Measurements from ENCODE around the gene CUX1. TPM values are rescaled to one million over a fixed set of nuclear protein-coding genes. Genes with fewer than 3 reads are reported as not detected.
"Not testable (repeated sequence)": the region's sequence is repeated elsewhere in the genome, so short reads cannot be mapped to it uniquely, and the experiment has no call there.

CUX1 gene
- total RNA-seq, 4 donors from 2014 or later = 93.8 to 156 (median 112) TPM

GRCh38 chr7:101923602-101923985, 106.2 kb downstream of the CUX1 start:
- Histone ChIP-seq H3K9me3 (no peaks in the 10 kb centered on the region), H3K4me1 (no peaks in the 10 kb centered on the region), H3K27ac (no peak overlapping the region), H3K36me3 (no peaks in the 10 kb centered on the region), H3K4me3 (replicated peaks in 1 of 3) (no peak overlapping the region), H3K27me3 (no peaks in the 10 kb centered on the region)
- WGBS, 2 donors = 92 to 94% methylated on average over 11 of the region's 11 CpGs
- TF ChIP-seq POLR2A (IDR thresholded peaks at IDR 0.05) = no peak
- DNase-seq = no peak
- intact Hi-C loops (cut with DNase I) = no loop called here

- no peak for DNase-seq
- H3K27ac ChIP-seq = no peak overlapping the region
- no peak overlapping the region for H3K4me3 ChIP-seq (replicated peaks in 1 of 3)
- H3K9me3 ChIP-seq = no peaks in the 10 kb centered on the region
- H3K36me3 ChIP-seq = no peaks in the 10 kb centered on the region
- 70 to 81% methylated on average over 9 of the region's 9 CpGs for WGBS, 2 donors
- no peaks in the 10 kb centered on the region for H3K27me3 ChIP-seq
- no peak for TF ChIP-seq CTCF (IDR thresholded peaks at IDR 0.05)
- no peak for TF ChIP-seq POLR2A (IDR thresholded peaks at IDR 0.05)
- no peaks in the 10 kb centered on the region for H3K4me1 ChIP-seq
- intact Hi-C loops (cut with DNase I) = no loop called here
Measured at GRCh38 chr7:101924171-101924570, 106.7 kb downstream of the CUX1 start.

GRCh38 chr7:101926265-101926664, 108.8 kb downstream of the CUX1 start:
- no peak for DNase-seq
- Histone ChIP-seq H3K4me1 (no peaks in the 10 kb centered on the region), H3K9me3 (no peaks in the 10 kb centered on the region), H3K36me3 (no peaks in the 10 kb centered on the region), H3K27me3 (no peaks in the 10 kb centered on the region), H3K4me3 (replicated peaks in 1 of 3) (no peak overlapping the region), H3K27ac (no peak overlapping the region)
- TF ChIP-seq POLR2A (IDR thresholded peaks at IDR 0.05) (no peak), CTCF (IDR thresholded peaks at IDR 0.05) (no peak)
- intact Hi-C loops (cut with DNase I) = no loop called here
- 89 to 91% methylated on average over 3 of the region's 3 CpGs for WGBS, 2 donors

GRCh38 chr7:101927389-101927788, 110.0 kb downstream of the CUX1 start:
- 87 to 91% methylated on average over 6 of the region's 6 CpGs for WGBS, 2 donors
- no peak for DNase-seq
- no peaks in the 10 kb centered on the region for H3K36me3 ChIP-seq
- no peaks in the 10 kb centered on the region for H3K9me3 ChIP-seq
- no peak for TF ChIP-seq CTCF (IDR thresholded peaks at IDR 0.05)
- intact Hi-C loops (cut with DNase I) = no loop called here
- H3K27me3 ChIP-seq = no peaks in the 10 kb centered on the region
- H3K27ac ChIP-seq = peak overlapping the region in 2 of 3 donors; percentile 0 to 50
- H3K4me3 ChIP-seq (replicated peaks in 1 of 3) = no peak overlapping the region
- H3K4me1 ChIP-seq = no peaks in the 10 kb centered on the region

- Histone ChIP-seq H3K4me3 (replicated peaks in 1 of 3) (no peak overlapping the region), H3K27me3 (no peaks in the 10 kb centered on the region), H3K27ac (peak overlapping the region in 2 of 3 donors; percentile 0 to 50), H3K36me3 (no peaks in the 10 kb centered on the region), H3K4me1 (no peaks in the 10 kb centered on the region), H3K9me3 (no peaks in the 10 kb centered on the region)
- TF ChIP-seq CTCF (IDR thresholded peaks at IDR 0.05) (no peak), POLR2A (IDR thresholded peaks at IDR 0.05) (no peak)
- intact Hi-C loops (cut with DNase I) = no loop called here
- no peak for DNase-seq
- 70 to 77% methylated on average over 16 of the region's 16 CpGs for WGBS, 2 donors
Measured at GRCh38 chr7:101927802-101928201, 110.4 kb downstream of the CUX1 start.

- Histone ChIP-seq H3K9me3 (no peaks in the 10 kb centered on the region), H3K27me3 (no peaks in the 10 kb centered on the region), H3K4me3 (replicated peaks in 1 of 3) (no peak overlapping the region), H3K4me1 (peaks cover 0 to 4% of the 10 kb centered on the region in 2 donors), H3K36me3 (no peaks in the 10 kb centered on the region), H3K27ac (no peak overlapping the region)
- WGBS, 2 donors = 86 to 88% methylated on average over 4 of the region's 4 CpGs
- intact Hi-C loops (cut with DNase I) = no loop called here
- TF ChIP-seq POLR2A (IDR thresholded peaks at IDR 0.05) = no peak
- no peak for TF ChIP-seq CTCF (IDR thresholded peaks at IDR 0.05)
- no peak for DNase-seq
Measured at GRCh38 chr7:101929256-101929655, 111.8 kb downstream of the CUX1 start.

GRCh38 chr7:101929911-101930310, 112.5 kb downstream of the CUX1 start:
- H3K36me3 ChIP-seq; DNase-seq; H3K9me3 ChIP-seq; H3K27me3 ChIP-seq; H3K4me3 ChIP-seq (replicated peaks in 1 of 3); H3K27ac ChIP-seq; intact Hi-C loops (cut with DNase I): not testable (repeated sequence)
- H3K4me1 ChIP-seq = peaks cover 5 to 10% of the 10 kb centered on the region in 2 donors
- 96 to 97% methylated on average over 6 of the region's 6 CpGs for WGBS, 2 donors
